Natural killer cell (primary cell): ENCODE data around the gene SLC25A22. TPM values are rescaled to one million over a fixed set of nuclear protein-coding genes. Genes with fewer than 3 reads are reported as not detected.

Experiments used
- ATAC-seq, 3 donors: fragments of 150-1000 bp in 2 of 3; fragments of 200-7000 bp in 1 of 3; cut with Tn5 transposase; 1 replicate in 1 of 3; 2 replicates in 2 of 3; pipeline ENCODE4 v1.10.0; 2021; ENCODE audit warnings: mild to moderate bottlenecking in 2 of 3, moderate library complexity in 2 of 3
- DNase-seq, 2 donors: peaks; one replicate each; pipeline versions ENCODE4 v3.0.0 to v3.0.0-alpha.2; 2013 to 2021; ENCODE audit warnings: mixed read lengths in 1 of 2
- H3K27ac ChIP-seq: one replicate; pipeline ENCODE4 v1.5.1; 2013; ENCODE audit warnings: mild to moderate bottlenecking, low read length
- H3K27me3 ChIP-seq: one replicate; pipeline ENCODE4 v1.6.1; 2013; ENCODE audit warnings: low read length; ENCODE audit not compliant: control insufficient read depth, insufficient read depth
- H3K36me3 ChIP-seq: one replicate; pipeline ENCODE4 v1.6.1; 2013; ENCODE audit warnings: low read length; ENCODE audit not compliant: control insufficient read depth, insufficient read depth
- H3K4me1 ChIP-seq: one replicate; pipeline ENCODE4 v1.6.1; 2013; ENCODE audit warnings: low read length; ENCODE audit not compliant: control insufficient read depth, insufficient read depth
- H3K4me3 ChIP-seq: one replicate; pipeline ENCODE4 v1.5.1; 2013; ENCODE audit warnings: low read length
- H3K9me3 ChIP-seq: one replicate; pipeline ENCODE4 v1.6.1; 2013; ENCODE audit warnings: low read length; ENCODE audit not compliant: control insufficient read depth, insufficient read depth
- H3K27ac Mint-ChIP-seq, 2 donors: one replicate each; pipeline ENCODE4 v1.8.0; 2022; ENCODE audit warnings: mild to moderate bottlenecking in 2 of 2, mixed read lengths in 2 of 2, moderate library complexity in 1 of 2
- H3K27me3 Mint-ChIP-seq, 2 donors: one replicate each; pipeline ENCODE4 v1.8.0; 2022; ENCODE audit warnings: low read depth in 2 of 2, mixed read lengths in 2 of 2
- H3K36me3 Mint-ChIP-seq: one replicate; pipeline ENCODE4 v1.8.0; 2022; ENCODE audit warnings: mixed read lengths
- H3K4me1 Mint-ChIP-seq, 2 donors: one replicate each; pipeline ENCODE4 v1.8.0; 2022; ENCODE audit warnings: mixed read lengths in 2 of 2
- H3K4me3 Mint-ChIP-seq: one replicate; pipeline ENCODE4 v1.8.0; 2022; ENCODE audit warnings: mild to moderate bottlenecking, moderate library complexity, mixed read lengths
- H3K9me3 Mint-ChIP-seq, 2 donors: one replicate each; pipeline ENCODE4 v1.8.0; 2022; ENCODE audit warnings: mixed read lengths in 2 of 2
- CTCF ChIP-seq: fragments of 200-600 bp; IDR thresholded peaks from one replicate; pipeline ENCODE4 v1.8.0; 2022; ENCODE audit warnings: antibody characterized with exemption
- WGBS: methylation state at CpG from one replicate; pipeline ENCODE4 v1.1.7; 2013; ENCODE audit warnings: missing lambda C conversion rate; ENCODE audit not compliant: insufficient coverage; 5-methylcytosine and 5-hydroxymethylcytosine counted together
- intact Hi-C: fragments of 100-400 bp; cut with micrococcal nuclease; formaldehyde crosslinking; loops from one replicate; pipeline ENCODE4 v1.14.2; 2022
- total RNA-seq, 4 donors: library from RNA; stranded (reverse); fragments of 120-200 nt in 1 of 4; gene quantifications; one replicate each; pipeline versions ENCODE4 v1.2.3 to v1.2.4, GENCODE V29; 2013 to 2022

Gene SLC25A22
- total RNA-seq, 3 donors from 2014 or later (not counting 1 experiment from before 2014, with no cell fraction given) = 22.8 to 34.6 (median 31.5) TPM

- TF ChIP-seq CTCF = no peak
- peaks cover 11 to 19% of the 10 kb centered on the region in 2 donors for H3K4me1 Mint-ChIP-seq
- intact Hi-C loops = no loop called here
- no peaks in the 10 kb centered on the region for H3K9me3 Mint-ChIP-seq
- ATAC-seq (no peak), DNase-seq (no peak)
- peak overlapping the region; percentile 81 for H3K4me3 Mint-ChIP-seq
- Histone ChIP-seq H3K4me3 (peak overlapping the region; percentile 65), H3K36me3 (peaks cover 5% of the 10 kb centered on the region), H3K27me3 (no peaks in the 10 kb centered on the region), H3K27ac (peak overlapping the region; percentile 64), H3K4me1 (peaks cover 29% of the 10 kb centered on the region), H3K9me3 (no peaks in the 10 kb centered on the region)
- peak overlapping the region; percentile 61 to 81 for H3K27ac Mint-ChIP-seq
- WGBS = 11% methylated on average over 13 of the region's 18 CpGs
- no peaks in the 10 kb centered on the region for H3K36me3 Mint-ChIP-seq
- no peaks in the 10 kb centered on the region for H3K27me3 Mint-ChIP-seq
Observed at GRCh38 chr11:804599-804964, 6.5 kb upstream of the SLC25A22 start.

DNA sequence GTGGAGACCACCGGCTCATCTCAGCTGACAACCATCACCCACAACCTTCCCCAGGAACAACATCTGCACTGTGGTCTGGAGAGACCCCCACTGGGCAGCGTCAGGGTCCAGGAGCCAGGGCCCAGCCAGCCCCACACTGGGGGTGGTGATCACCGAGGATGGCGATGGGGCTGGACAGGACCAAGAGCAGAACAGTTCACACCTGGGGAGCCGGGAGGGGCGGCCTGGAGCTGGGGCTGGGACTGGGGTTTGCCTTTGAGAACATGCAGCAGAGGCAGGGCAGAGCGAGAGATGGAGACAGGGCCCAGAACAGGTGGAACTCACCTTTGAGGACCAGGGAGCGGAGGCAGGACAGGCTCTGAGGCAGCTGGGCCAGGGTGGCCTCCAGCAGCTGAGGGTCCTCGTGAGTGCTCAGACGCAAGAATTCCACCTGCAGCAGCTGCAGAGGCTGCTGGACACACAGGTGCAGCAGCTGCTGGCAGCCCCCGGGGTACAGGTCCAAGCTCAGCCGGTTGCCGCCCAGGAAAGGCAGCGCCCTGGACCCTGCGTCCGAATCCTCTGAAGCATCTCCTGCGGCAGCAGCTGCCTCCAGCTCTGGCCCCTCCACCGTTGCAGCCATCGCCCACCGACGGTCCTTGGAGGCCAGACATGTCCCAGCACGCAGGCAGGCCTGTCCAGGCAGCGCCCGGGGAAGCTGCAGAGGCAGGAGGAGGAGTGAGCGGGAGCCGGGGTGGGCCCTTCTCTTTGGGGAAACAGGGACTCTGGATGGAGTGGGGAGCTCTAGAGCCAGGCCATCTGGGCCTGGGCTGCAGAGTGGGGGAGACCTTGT is 5.9 kb upstream of the SLC25A22 start:
- Mint-ChIP-seq H3K36me3 (no peaks in the 10 kb centered on the region), H3K9me3 (no peaks in the 10 kb centered on the region), H3K27ac (peak overlapping the region; percentile 61 to 81), H3K4me1 (peaks cover 6 to 17% of the 10 kb centered on the region in 2 donors), H3K4me3 (peak overlapping the region; percentile 81), H3K27me3 (no peaks in the 10 kb centered on the region)
- Histone ChIP-seq H3K4me1 (peaks cover 27% of the 10 kb centered on the region), H3K9me3 (no peaks in the 10 kb centered on the region), H3K27ac (peak overlapping the region; percentile 64), H3K36me3 (peaks cover 5% of the 10 kb centered on the region), H3K4me3 (no peak overlapping the region), H3K27me3 (no peaks in the 10 kb centered on the region)
- 67% methylated on average over 26 of the region's 26 CpGs for WGBS
- TF ChIP-seq CTCF = no peak
- ATAC-seq = no peak
- DNase-seq = no peak
- intact Hi-C loops = no loop called here

DNA sequence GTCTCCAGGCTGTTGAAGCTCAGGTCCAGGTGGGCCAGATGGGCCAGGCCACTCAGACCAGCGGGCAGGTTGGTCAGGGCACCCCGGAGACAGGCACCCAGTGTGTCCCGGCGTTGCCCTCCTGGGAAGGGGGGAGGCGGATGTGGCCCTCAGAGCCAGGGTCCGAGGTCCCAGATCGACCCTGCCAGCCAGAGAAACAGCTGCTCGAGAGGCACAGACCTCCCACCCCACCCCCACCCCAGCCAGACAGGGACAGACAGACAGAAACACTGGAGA is 5.3 kb upstream of the SLC25A22 start:
- WGBS = 93% methylated on average over 6 of the region's 8 CpGs
- DNase-seq (no peak), ATAC-seq (no peak)
- intact Hi-C loops = no loop called here
- no peaks in the 10 kb centered on the region for H3K36me3 Mint-ChIP-seq
- peak overlapping the region; percentile 49 for H3K4me3 Mint-ChIP-seq
- peaks cover under 1 to 11% of the 10 kb centered on the region in 2 donors for H3K4me1 Mint-ChIP-seq
- H3K9me3 Mint-ChIP-seq = no peaks in the 10 kb centered on the region
- no peaks in the 10 kb centered on the region for H3K27me3 ChIP-seq
- no peaks in the 10 kb centered on the region for H3K27me3 Mint-ChIP-seq
- H3K4me1 ChIP-seq = peaks cover 25% of the 10 kb centered on the region
- H3K9me3 ChIP-seq = no peaks in the 10 kb centered on the region
- peaks cover 5% of the 10 kb centered on the region for H3K36me3 ChIP-seq
- no peak overlapping the region for H3K27ac ChIP-seq
- no peak for TF ChIP-seq CTCF
- H3K27ac Mint-ChIP-seq = no peak overlapping the region
- no peak overlapping the region for H3K4me3 ChIP-seq
